Keratinocyte (primary cell): ENCODE measurements around the gene LY6G6D.

Experiments used
- CTCF ChIP-seq, 3 experiments: IDR thresholded peaks in 1 of 3; conservative IDR thresholded peaks in 1 of 3; optimal IDR thresholded peaks in 1 of 3; 2 replicates in 2 of 3; 3 replicates in 1 of 3; pipeline versions ENCODE3 to v1.5.1; 2011; ENCODE audit warnings: low read length in 3 of 3, mild to moderate bottlenecking in 3 of 3, moderate library complexity in 2 of 3, control low read depth in 1 of 3, inconsistent platforms in 1 of 3; ENCODE audit not compliant: insufficient read depth in 2 of 3; ENCODE audit errors: extremely low read depth in 1 of 3
- EZH2 ChIP-seq: IDR thresholded peaks from one replicate; pipeline ENCODE4 v1.6.1; 2012; ENCODE audit warnings: inconsistent platforms, mild to moderate bottlenecking, low read length, moderate library complexity

DNA sequence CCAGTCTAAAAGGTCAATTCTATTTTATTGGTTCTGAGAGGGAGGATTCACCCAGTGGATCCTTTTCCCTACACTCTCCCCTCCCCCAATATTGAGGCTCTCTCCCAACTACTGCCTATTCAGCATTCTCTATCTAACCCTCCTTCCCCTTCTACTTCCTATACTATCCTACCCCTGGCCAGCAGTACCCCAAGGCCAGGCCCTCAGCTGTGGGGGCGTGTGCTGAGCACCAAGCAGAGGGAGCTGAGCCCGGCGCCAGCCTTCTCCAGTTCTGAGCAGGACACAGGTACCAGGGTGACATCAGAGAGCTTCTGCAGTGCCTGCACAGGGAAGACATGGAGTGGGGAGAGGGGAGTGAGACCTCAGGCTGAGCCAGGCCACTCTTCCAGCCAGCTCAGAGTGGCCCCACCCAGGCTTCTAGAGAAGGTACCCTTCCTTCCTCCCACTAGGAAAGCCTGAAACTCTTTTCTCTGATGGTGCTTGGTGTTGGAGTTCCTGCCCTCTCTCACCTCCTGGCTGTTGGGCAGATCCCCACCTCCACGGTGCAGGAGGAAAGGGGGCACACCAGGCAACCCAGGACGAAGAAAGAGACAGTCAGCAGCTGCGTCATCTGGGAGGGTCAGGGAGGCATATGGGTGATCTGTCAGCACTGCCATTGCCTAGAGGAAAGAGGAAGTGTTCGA lies 12.0 kb downstream of the LY6G6D start:
- TF ChIP-seq CTCF (optimal IDR thresholded peaks at IDR 0.05 in 1 of 3, IDR thresholded peaks at IDR 0.05 in 1 of 3, conservative IDR thresholded peaks at IDR 0.05 in 1 of 3; ENCODE audit: extremely low read depth in 1 of 3, insufficient read depth in 2 of 3, low read length in 3 of 3) = no peak
- no peak for TF ChIP-seq EZH2
